TTC549 (cell line): ENCODE data around the gene ANK2.

Source experiments
- FAIRE-seq: peaks from 2 replicates; lab custom pipeline; 2012; peaks lifted over from hg19 to GRCh38; lab: Jason Lieb, UNC

The ANK2 gene

DNA sequence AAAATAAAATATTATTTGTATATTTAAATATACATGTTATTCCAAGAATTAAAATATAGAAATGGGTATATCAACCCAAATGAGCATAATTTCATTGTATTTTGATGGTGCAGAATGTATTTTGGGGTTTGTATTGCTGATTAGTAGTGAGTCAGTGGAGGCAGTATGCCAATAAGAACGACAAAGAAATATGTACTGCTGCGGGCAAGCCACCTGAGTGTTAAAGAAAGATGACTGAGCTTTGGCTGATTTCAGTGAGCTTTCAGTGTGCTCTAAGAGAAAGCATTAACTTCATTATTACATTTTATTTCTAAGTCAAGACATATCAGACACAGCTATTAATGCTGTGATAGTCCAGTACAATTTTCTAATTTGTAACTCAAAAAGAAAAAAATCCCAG lies 297.8 kb downstream of the ANK2 start:
- no peak for FAIRE-seq

DNA sequence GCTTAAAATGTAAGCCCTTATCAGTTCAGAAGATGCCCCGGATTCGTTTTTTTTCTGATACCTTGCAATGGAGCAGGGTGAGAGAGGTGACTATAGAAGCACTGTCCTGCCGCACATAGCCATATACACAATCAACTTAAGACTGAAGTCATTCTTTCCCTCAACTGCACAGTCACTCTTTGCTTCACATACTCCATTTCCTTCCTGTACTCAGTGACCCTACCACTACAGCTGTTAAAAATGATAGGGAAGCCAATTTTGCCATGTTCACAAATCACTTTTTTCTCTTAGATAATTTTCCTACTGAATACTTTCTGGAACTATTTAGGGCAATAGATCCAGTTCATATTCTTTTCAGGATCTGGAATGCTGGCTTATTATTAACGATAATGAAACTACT lies 300.0 kb downstream of the ANK2 start:
- no peak for FAIRE-seq

DNA sequence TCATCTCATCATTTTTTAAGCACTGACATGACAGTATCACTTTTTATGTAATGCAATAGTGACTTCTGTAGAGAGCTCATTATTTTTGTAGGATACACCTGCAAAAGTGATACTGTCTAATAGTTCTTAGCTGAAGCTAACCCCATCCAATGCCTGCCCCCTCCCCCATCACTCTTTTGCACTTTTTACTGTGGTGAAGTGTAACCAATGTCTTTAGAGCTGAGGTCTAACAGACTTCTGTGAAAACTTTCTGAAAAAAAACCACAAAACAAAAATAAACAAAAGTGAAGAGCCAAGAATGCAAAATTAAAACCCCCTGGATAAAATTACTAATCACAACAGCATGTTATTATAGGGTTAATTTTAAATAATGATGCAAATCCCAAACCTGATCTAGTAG lies 301.1 kb downstream of the ANK2 start:
- no peak for FAIRE-seq

DNA sequence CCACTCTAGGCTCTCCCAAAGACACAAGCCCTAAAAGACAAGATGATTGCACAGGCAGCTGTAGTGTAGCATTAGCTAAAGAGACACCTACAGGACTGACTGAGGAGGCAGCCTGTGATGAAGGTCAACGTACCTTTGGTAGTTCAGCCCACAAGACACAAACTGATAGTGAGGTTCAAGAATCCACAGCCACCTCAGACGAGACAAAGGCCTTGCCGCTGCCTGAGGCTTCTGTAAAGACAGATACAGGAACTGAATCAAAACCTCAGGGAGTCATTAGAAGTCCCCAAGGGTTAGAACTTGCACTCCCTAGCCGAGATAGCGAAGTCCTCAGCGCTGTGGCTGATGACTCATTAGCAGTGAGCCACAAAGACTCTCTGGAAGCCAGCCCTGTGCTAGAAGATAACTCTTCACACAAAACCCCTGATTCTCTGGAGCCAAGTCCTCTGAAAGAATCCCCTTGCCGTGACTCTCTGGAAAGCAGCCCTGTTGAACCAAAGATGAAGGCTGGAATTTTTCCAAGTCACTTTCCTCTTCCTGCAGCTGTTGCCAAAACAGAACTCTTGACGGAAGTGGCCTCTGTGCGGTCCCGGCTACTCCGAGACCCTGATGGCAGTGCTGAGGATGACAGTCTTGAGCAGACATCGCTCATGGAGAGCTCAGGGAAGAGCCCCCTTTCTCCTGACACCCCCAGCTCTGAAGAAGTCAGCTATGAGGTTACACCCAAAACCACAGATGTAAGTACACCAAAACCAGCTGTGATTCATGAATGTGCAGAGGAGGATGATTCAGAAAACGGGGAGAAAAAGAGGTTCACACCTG lies 306.3 kb downstream of the ANK2 start:
- no peak for FAIRE-seq

DNA sequence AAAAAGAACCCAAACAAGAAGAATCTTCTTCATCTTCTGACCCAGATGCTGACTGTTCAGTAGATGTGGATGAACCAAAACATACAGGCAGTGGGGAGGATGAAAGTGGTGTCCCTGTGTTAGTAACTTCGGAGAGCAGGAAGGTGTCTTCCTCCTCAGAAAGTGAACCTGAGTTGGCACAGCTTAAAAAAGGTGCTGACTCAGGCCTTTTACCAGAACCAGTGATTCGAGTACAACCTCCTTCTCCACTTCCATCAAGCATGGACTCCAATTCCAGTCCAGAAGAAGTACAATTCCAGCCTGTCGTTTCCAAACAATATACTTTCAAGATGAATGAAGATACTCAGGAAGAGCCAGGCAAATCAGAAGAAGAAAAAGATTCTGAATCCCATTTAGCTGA lies 307.0 kb downstream of the ANK2 start:
- FAIRE-seq = no peak

DNA sequence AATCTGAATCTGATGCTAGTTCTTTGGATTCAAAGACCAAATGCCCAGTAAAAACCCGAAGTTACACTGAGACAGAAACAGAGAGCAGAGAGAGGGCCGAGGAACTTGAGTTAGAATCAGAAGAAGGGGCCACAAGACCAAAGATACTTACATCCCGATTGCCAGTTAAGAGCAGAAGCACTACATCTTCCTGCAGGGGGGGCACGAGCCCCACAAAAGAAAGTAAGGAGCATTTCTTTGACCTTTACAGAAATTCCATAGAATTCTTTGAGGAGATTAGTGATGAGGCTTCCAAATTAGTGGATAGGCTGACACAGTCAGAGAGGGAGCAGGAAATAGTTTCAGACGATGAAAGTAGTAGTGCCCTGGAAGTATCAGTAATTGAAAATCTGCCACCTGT lies 309.3 kb downstream of the ANK2 start:
- FAIRE-seq = no peak

DNA sequence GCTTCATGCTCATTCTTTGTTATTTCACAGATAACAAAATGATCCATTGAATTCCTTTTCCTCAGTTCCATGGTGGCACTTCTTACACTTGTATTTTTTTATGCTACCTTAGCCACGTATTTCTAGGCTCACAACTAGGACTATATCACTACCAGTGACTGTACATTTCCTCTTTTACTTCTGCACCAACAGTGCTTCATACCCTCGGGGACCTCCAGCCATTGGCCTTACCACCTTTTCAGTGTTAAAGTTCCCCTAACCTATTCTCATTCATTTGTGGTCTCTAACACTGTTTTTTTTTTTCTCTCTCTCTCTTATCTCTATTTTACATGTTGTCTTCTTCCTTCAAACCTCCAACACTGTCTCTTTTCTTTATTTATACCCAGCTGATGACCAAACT lies 315.9 kb downstream of the ANK2 start:
- FAIRE-seq = no peak

DNA sequence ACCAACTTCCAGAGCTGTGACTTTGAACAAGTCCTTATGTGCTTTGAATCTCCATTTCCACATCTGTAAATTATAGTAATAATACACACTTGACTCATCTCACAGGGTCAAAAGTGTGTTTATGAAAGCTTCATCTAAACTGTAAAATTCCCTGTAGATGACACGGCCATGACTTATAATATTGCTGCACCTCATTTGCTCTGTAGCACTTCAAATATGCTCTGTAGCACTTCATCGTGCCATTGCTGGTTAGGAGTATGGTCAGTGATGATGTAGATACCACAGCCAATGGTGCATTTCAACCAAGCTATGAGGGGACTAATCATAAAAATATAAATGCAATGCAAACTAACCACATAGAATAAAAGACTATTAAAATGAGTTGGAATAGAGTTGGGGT lies 318.6 kb downstream of the ANK2 start:
- no peak for FAIRE-seq

DNA sequence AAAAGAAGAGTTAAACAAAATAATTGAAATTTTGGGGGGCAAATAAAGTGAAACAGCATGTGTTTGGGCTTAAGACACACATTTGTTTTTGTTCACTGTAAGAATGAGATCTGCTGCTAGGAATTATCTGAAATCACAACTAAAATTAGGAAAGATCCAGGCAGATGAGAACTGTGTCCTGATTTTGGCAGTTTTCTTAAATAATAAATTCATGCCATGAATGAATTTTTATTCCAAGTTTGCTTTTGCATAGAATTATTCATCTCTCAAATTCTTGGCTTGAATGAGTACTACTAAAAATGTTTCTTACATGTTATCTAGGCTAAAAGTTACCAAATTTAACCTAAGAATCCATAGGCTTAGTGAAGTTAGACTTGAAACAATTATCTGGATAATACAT lies 321.7 kb downstream of the ANK2 start:
- FAIRE-seq = no peak

DNA sequence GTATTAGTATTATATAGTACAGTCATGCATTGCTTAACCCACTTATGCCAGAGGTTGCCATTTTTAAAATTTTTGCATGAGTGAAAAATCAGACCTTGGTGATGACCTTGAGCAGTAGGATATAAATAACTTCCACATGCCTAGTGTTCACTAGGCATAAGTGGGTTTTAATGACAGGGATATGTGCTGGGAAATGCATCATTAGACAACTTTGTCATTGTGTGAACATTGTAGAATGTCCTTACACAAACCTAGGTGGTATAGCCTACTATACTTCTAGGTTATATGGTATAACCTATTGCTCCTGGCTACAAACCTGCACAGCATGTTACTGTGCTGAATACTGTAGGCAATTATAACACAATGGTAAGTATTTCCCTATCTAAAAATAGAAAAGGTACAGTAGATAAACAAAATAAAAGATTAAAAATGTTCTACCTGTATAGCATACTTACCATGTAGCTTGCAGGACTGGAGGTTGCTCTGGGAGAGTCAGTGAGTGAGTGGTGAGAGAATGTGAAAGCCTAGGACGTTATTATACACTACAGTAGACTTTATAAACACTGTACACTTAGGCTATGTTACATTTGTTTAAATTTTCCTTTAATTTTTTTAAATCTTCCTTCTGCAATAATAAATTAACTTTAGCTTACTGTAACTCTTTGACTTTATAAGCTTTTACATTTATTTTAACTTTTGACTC lies 326.7 kb downstream of the ANK2 start:
- FAIRE-seq = no peak

DNA sequence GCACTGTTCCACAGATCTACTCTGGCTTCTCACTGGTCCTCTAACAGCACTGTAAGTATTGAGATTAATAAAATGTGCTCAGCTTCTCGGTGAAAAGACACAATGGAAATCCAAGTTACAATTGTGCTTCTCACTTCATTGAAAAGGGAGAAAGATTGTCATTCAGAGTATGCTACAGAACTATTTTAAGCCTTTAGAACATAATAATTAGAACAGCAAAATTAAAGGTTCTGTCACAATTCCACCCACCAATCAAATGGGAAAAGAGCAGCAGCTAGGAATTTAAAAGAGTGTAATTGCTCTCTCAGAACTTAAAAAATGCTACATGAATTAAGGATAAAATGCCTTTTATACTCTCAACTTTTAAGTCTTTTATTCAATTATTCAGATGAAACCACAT lies 329.4 kb downstream of the ANK2 start:
- no peak for FAIRE-seq

DNA sequence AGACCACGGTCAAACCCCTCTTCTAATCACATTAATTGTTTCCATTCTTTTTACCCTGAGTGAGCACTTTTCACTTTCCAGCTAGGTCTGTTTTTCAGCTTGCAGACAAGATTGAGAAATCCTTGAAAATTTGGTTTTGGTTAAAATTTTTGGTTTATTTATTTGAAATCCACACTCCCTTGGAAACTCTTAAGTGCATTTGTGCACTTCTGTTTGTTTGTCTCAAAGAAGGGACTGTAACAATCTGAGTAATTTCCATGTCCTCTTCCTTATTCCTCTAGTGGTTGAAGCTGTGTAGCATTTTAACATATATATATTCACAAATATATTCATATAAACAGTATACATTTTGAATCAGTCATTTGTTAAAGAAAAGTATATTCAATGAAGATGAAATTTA lies 333.3 kb downstream of the ANK2 start:
- no peak for FAIRE-seq

DNA sequence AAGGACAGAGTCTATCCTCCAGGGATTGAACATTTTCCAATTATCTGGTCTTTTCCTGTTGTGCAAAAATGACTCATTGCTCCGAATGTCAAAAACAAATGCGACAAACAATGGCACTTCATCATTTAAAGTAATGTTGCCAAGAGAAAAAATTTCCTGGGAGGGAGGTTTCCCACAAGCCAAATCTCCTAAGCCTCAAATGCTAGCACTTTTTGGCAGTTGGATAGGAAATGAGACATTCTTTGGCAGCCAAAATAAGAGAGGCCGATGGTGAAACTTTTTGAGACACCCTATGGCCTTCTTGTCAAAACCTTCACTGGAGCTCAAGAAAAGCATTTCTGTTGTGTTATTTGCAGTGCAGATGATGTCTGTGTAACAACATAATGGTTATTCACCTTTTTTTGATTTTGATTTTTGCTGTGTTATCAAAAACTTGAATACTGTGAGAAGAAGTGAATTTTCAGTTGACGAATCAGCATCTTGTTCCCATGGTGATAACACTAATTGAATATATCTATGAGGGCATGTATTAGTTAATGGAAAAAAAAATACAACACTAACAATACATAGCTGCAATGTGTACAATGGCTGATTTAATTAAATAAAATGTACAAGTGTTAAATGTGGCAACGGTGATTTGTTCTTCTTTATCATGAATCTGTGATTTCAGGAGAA lies 333.8 kb downstream of the ANK2 start:
- no peak for FAIRE-seq

DNA sequence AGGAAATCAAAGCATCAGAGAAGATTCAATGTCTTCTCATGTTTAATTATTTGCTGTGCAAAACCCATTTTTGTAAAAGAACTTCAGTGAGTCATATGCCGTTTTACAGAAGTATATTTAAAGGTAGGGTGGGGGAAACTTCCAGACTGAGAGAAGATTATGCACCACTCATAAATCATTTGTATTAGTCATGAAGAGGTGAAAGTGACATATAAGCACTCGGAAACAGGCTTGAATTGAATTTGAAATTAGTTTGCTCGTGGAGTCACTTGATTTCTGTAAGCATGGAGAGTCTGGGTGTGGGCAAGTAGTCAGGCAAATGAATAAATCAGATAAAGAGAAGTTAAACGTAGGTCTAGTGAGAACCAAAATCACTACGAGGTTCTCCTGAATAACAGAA lies 335.1 kb downstream of the ANK2 start:
- no peak for FAIRE-seq

DNA sequence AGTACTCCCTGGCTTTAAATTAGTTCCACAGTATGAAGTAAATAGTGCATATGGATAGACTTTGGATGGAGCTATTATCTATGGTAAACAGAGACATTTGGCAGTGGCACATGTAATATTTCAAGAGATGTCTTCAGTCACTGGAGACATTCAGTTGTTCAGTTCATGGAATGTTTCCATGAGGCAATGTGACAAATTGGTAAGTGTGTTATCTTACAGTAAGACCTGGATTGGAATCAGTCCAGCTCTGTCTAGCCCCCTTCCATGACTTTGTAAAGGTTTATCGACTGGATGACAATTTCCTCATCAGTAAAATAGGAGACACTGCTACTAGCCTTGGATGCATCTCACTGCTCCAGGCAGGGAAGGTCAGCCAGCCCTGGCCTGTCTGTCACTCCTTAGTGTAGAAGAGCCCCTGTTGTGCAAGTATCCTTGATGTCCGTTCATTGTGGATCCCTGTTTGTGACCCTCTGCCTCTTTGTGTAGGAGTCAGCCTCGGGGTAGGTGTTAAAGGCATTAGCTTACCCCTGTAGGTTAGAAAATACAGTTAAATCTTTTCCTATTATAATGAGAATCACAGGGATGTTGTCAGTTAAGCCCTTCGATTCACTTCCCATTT lies 335.9 kb downstream of the ANK2 start:
- FAIRE-seq = no peak

DNA sequence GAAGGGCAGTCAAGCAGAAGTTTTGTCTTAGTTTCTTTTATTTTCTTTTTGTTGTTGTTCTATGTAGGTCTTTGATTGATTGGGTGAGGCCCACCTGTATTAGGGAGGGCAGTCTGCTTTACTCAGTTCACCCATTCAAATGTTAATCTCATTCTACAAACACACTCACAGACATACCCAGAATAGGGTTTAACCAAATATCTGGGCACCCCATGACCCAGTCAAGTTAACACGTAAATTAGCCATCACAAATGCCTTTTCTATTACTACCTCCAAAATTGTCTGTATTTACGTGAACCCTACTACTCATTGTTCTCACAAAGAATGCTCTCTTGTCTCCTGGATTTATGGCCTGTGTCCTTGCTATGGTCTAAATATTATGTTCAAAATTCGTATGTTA lies 339.7 kb downstream of the ANK2 start:
- FAIRE-seq = no peak

DNA sequence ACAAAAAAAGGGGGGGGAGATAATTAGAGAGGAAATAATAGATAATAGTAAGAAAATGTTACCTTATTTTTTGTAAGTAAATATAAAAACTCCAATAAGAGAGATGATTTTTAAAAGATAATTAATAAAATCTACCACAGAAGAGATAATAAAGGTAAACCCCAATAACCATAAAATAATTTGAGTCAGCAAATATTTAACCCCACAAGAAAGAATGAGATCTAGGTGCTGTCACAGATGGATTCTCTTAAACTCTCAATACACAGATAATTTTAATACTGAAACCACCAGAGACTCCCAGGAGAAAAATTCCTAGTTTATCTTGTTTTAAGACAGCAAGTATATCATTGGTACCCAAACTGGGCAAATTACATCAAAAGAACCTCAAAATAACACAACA lies 341.4 kb downstream of the ANK2 start:
- FAIRE-seq = no peak

DNA sequence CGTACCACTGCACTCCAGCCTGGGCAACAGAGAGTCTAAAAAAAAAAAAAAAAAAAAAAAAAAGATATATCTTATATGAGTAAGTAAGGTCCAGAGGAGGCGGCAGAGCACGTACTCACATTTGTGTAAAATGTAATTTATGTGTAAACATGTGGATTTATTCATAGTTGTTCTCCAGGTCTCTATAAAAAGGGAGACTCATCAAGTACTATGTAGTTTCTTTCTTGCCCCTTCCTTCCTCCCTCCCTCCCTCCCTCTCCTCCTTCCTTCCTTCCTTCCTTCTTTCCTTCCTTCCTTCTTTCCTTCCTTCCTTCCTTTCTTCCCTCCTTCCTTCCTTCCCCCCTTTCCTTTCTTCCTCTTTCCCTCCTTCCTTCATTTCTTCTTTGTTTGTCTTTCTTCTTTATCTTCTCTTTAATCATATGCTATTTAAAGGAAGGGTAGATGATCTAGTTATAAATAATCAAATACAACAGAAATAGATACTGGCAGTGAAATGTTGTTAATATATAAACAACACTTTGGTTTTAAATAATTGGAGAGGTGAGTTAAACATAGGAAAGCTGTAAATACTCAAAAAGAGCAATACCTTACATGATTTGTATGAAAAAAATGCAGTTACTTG lies 344.8 kb downstream of the ANK2 start:
- FAIRE-seq = no peak

DNA sequence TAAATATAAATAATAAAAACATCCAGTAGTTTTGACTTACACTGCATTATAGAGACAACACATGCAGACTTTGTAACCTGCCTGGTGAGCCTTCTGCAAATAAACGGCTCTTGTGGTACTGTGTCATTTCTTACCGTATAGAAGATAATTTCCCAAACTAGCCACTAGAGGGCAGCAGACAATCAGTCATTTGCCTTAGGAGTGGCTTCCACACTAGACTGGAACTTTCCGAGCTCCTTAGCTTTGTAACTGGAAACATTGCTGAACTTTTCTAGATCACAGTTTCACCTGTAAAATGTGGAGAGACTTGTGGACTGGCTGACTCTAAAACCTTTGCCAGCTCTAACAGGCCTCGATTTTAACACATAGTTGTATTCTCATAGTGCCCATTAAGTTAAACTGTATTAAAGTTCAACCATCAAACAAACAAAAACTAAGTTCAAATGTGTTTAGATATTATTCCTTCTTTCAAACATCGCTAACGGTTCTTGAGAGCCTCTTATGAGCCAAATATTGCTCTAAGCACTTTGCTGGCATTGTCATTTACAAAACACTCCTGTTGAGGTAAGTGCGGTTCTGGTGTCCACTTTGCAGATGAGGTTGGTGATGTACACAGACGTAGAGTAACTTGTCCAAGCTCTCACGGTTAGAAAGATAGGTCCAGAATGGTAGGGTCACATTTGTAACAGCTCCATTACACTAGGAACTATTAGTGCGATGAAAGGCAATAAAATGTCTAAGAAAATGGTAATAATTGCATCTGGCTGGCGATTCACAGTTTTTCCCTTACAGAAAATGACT lies 345.5 kb downstream of the ANK2 start:
- peak; percentile 95 for FAIRE-seq

DNA sequence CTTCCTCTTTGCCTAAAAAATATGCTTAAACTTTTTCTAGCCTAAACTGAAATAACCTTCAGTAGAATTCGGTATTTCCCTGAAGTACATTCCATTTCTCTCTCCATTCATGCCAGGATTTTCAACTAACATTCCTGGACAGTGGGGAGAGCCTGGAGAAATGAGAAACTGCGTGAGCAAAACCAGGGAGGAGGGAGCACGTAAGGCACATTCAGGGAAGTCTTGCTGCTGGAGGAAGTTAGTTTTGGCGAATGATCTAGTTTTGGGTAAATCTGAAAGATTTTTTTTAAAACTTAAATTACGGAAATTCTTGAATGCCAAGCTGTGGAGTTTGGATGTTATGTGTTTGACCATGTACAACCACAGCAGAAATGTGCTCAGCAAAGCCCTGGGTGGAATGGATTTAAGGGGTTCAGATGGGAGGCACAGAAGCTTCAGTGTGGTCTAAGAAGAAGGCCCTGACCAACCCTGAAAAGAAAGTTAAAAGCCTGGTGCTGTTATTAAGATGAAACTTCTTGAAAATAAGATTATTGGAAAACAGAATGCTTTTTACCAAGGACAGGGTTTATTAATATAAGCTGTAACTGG lies 347.8 kb downstream of the ANK2 start:
- no peak for FAIRE-seq

DNA sequence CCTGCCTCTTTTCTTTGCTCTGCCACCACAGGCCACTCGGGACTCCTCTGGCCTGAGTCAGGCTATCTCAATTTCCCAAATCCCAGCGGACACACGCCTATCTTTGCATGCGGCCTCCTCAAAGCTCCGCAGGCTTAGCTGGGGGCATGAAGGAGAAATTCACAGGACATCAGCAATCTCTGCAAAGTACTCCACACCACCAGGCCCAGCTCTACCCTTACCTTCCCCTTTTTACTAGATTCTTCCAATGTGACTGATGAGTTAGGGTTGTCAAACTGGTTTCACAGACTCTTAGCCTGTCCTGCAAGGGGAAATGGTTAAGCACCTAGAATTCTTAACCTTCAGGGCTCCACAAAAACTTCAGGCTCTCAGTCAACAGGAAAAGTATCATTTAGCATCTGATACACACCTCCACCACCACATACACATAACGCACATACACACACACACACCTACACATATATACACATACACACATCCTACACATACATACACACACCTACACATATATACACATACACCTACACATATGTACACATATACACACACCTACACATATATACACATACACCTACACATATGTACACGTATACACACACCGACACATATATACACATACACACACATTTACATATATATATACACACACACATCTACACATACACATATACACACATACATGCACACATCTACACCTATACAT lies 349.1 kb downstream of the ANK2 start:
- FAIRE-seq = no peak
